ENCODE results near the gene FBXO38.
"Not testable (repeated sequence)": the region's sequence is repeated elsewhere in the genome, so short reads cannot be mapped to it uniquely, and the experiment has no call there.

Gene FBXO38

GRCh38 chr5:148427370-148428042, 43.7 kb downstream of the FBXO38 start:
- no peak for DNase-seq (ENCODE audit: low read depth)

- no peak for DNase-seq (ENCODE audit: low read depth)
Observed at GRCh38 chr5:148428848-148429247, 45.1 kb downstream of the FBXO38 start.

GRCh38 chr5:148433826-148434225, 50.1 kb downstream of the FBXO38 start:
- no peak for DNase-seq (ENCODE audit: low read depth)

GRCh38 chr5:148436029-148436428, 52.3 kb downstream of the FBXO38 start:
- DNase-seq (ENCODE audit: low read depth), result no peak

- DNase-seq (ENCODE audit: low read depth), result no peak
Observed at GRCh38 chr5:148437249-148437648, 53.5 kb downstream of the FBXO38 start.

GRCh38 chr5:148438933-148439332, 55.2 kb downstream of the FBXO38 start:
- DNase-seq (ENCODE audit: low read depth), result no peak

- DNase-seq (ENCODE audit: low read depth), result no peak
Observed at GRCh38 chr5:148443241-148443640, 59.5 kb downstream of the FBXO38 start.

- DNase-seq (ENCODE audit: low read depth), result peak; percentile 3
Observed at GRCh38 chr5:148443998-148444397, 60.2 kb downstream of the FBXO38 start.

GRCh38 chr5:148445578-148445977, 61.8 kb downstream of the FBXO38 start:
- DNase-seq (ENCODE audit: low read depth), result no peak

GRCh38 chr5:148446611-148447010, 62.9 kb downstream of the FBXO38 start:
- DNase-seq (ENCODE audit: low read depth), result no peak

GRCh38 chr5:148452499-148453193, 68.9 kb downstream of the FBXO38 start:
- DNase-seq (ENCODE audit: low read depth), result no peak

GRCh38 chr5:148454576-148454975, 70.8 kb downstream of the FBXO38 start:
- DNase-seq (ENCODE audit: low read depth), result no peak

GRCh38 chr5:148455185-148455584, 71.4 kb downstream of the FBXO38 start:
- no peak for DNase-seq (ENCODE audit: low read depth)

GRCh38 chr5:148457183-148457620, 73.4 kb downstream of the FBXO38 start:
- no peak for DNase-seq (ENCODE audit: low read depth)

GRCh38 chr5:148458036-148458888, 74.5 kb downstream of the FBXO38 start:
- no peak for DNase-seq (ENCODE audit: low read depth)

GRCh38 chr5:148459669-148460068, 75.9 kb downstream of the FBXO38 start:
- no peak for DNase-seq (ENCODE audit: low read depth)

- no peak for DNase-seq (ENCODE audit: low read depth)
Observed at GRCh38 chr5:148465381-148466235, 81.8 kb downstream of the FBXO38 start.

GRCh38 chr5:148466236-148466580, 82.5 kb downstream of the FBXO38 start:
- DNase-seq (ENCODE audit: low read depth), result no peak

- no peak for DNase-seq (ENCODE audit: low read depth)
Observed at GRCh38 chr5:148467958-148468357, 84.2 kb downstream of the FBXO38 start.

GRCh38 chr5:148468746-148469145, 85.0 kb downstream of the FBXO38 start:
- DNase-seq (ENCODE audit: low read depth), result not testable (repeated sequence)

GRCh38 chr5:148469501-148469935, 85.8 kb downstream of the FBXO38 start:
- no peak for DNase-seq (ENCODE audit: low read depth)

GRCh38 chr5:148471379-148471778, 87.6 kb downstream of the FBXO38 start:
- DNase-seq (ENCODE audit: low read depth), result no peak

Data from stimulated activated CD8-positive, alpha-beta memory T cell treated with anti-CD3 and anti-CD28 coated beads, Interleukin-15, amount 100 ng/mL, for 1 hour (primary cell).